Right renal pelvis (tissue), 4 donors: ENCODE data around the gene PLCH1. TPM values are rescaled to one million over a fixed set of nuclear protein-coding genes. Genes with fewer than 3 reads are reported as not detected.
A peak's percentile ranks its signal among the peaks of the same experiment; 100 is the strongest.
"Not testable (repeated sequence)": the region's sequence is repeated elsewhere in the genome, so short reads cannot be mapped to it uniquely, and the experiment has no call there.

Source experiments
- DNase-seq, 4 donors: peaks; one replicate each; pipeline ENCODE4 v3.0.0-alpha.2; 2013; ENCODE audit warnings: low read depth in 4 of 4, low spot score in 3 of 4, missing footprints in 1 of 4
- polyA plus RNA-seq, 4 donors: library from polyadenylated mRNA; unstranded; fragments of 120-200 nt; gene quantifications; one replicate each; pipeline ENCODE4 v1.2.1, GENCODE V29; 2013; ENCODE audit not compliant: insufficient read length in 4 of 4

PLCH1 gene
- polyA plus RNA-seq, 4 donors = 10.1 to 10.5 (median 10.3) TPM

GRCh38 chr3:155617346-155617925 lies 127.4 kb downstream of the PLCH1 start:
- DNase-seq = no peak

- not testable (repeated sequence) for DNase-seq
These were observed 129.7 kb downstream of the PLCH1 start for GRCh38 chr3:155615141-155615540.

- not testable (repeated sequence) for DNase-seq
These were observed 130.5 kb downstream of the PLCH1 start for GRCh38 chr3:155614410-155614809.

- DNase-seq = no peak
These were observed 133.4 kb downstream of the PLCH1 start for GRCh38 chr3:155611456-155611855.

GRCh38 chr3:155609586-155609985 lies 135.3 kb downstream of the PLCH1 start:
- no peak for DNase-seq

- DNase-seq = peak in 3 of 4 donors; percentile 5 to 15 (median 10)
These were observed 136.5 kb downstream of the PLCH1 start for GRCh38 chr3:155608228-155608920.

GRCh38 chr3:155607761-155608160 lies 137.1 kb downstream of the PLCH1 start:
- no peak for DNase-seq

GRCh38 chr3:155605571-155605970 lies 139.3 kb downstream of the PLCH1 start:
- no peak for DNase-seq

GRCh38 chr3:155604967-155605366 lies 139.9 kb downstream of the PLCH1 start:
- DNase-seq = no peak

GRCh38 chr3:155604126-155604525 lies 140.7 kb downstream of the PLCH1 start:
- DNase-seq = no peak

- no peak for DNase-seq
These were observed 141.6 kb downstream of the PLCH1 start for GRCh38 chr3:155603302-155603701.

- no peak for DNase-seq
These were observed 142.6 kb downstream of the PLCH1 start for GRCh38 chr3:155602307-155602706.

GRCh38 chr3:155598671-155599070 lies 146.2 kb downstream of the PLCH1 start:
- DNase-seq = no peak

- no peak for DNase-seq
These were observed 148.3 kb downstream of the PLCH1 start for GRCh38 chr3:155596615-155597014.

GRCh38 chr3:155595371-155595770 lies 149.5 kb downstream of the PLCH1 start:
- no peak for DNase-seq

GRCh38 chr3:155594526-155595187 lies 150.2 kb downstream of the PLCH1 start:
- DNase-seq = no peak

GRCh38 chr3:155587581-155587980 lies 157.3 kb downstream of the PLCH1 start:
- DNase-seq = no peak

- DNase-seq = no peak
These were observed 159.5 kb downstream of the PLCH1 start for GRCh38 chr3:155585384-155585783.

GRCh38 chr3:155581579-155581978 lies 163.3 kb downstream of the PLCH1 start:
- no peak for DNase-seq

GRCh38 chr3:155572085-155572484 lies 172.8 kb downstream of the PLCH1 start:
- no peak for DNase-seq

GRCh38 chr3:155568295-155568694 lies 176.6 kb downstream of the PLCH1 start:
- no peak for DNase-seq

GRCh38 chr3:155560594-155560993 lies 184.3 kb downstream of the PLCH1 start:
- DNase-seq = no peak
